Gastrocnemius medialis (tissue), 4 donors: ENCODE data around the gene TMEM215. TPM values are rescaled to one million over a fixed set of nuclear protein-coding genes. Genes with fewer than 3 reads are reported as not detected.
A peak's percentile ranks its signal among the peaks of the same experiment; 100 is the strongest.
"Not testable (repeated sequence)": the region's sequence is repeated elsewhere in the genome, so short reads cannot be mapped to it uniquely, and the experiment has no call there.

Experiments used
- ATAC-seq, 2 donors: fragments of 150-250 bp; one replicate each; pipeline ENCODE4 v1.9.1; 2016
- DNase-seq, 2 donors: peaks; one replicate each; pipeline ENCODE4 v3.0.0-alpha.2; 2019
- H3K27ac ChIP-seq, 4 donors: fragments of 200-600 bp; sonication (generic); 1 replicate in 1 of 4; 2 replicates in 3 of 4; pipeline ENCODE4 v1.5.1; 2016 to 2018; ENCODE audit warnings: mild to moderate bottlenecking in 2 of 4, moderate library complexity in 1 of 4
- H3K27me3 ChIP-seq, 3 donors: fragments of 200-600 bp; sonication (generic) in 2 of 3; 1 replicate in 1 of 3; 2 replicates in 2 of 3; pipeline versions ENCODE4 v1.5.1 to v1.6.0; 2016 to 2019; ENCODE audit warnings: mild to moderate bottlenecking in 1 of 3, moderate library complexity in 1 of 3
- H3K36me3 ChIP-seq, 2 donors: fragments of 200-600 bp; sonication (generic) in 1 of 2; one replicate each; pipeline ENCODE4 v1.5.1; 2017 to 2018
- H3K4me1 ChIP-seq, 2 donors: fragments of 200-600 bp; sonication (generic) in 1 of 2; one replicate each; pipeline ENCODE4 v1.5.1; 2016 to 2017; ENCODE audit warnings: mild to moderate bottlenecking in 2 of 2
- H3K4me3 ChIP-seq, 4 donors: fragments of 200-600 bp; sonication (generic) in 3 of 4; 1 replicate in 1 of 4; 2 replicates in 3 of 4; pipeline ENCODE4 v1.5.1; 2016 to 2019; ENCODE audit warnings: mild to moderate bottlenecking in 2 of 4
- H3K9me3 ChIP-seq, 3 donors: fragments of 200-600 bp; sonication (generic) in 2 of 3; 1 replicate in 1 of 3; 2 replicates in 2 of 3; pipeline ENCODE4 v1.5.1; 2016 to 2019
- POLR2A ChIP-seq, 2 donors: fragments of 450-650 bp; IDR thresholded peaks; one replicate each; pipeline ENCODE4 v1.6.1; 2017; ENCODE audit warnings: antibody characterized with exemption in 2 of 2, mild to moderate bottlenecking in 2 of 2, moderate library complexity in 2 of 2
- in situ Hi-C, 4 donors: fragments of 200-750 bp; cut with MboI; loops; one replicate each; pipeline versions ENCODE4 v1.15.0 to v1.8.0; 2017; ENCODE audit warnings: low sequenced_read_pairs in 4 of 4
- intact Hi-C: fragments of 100-400 bp; cut with DNase I; formaldehyde crosslinking; loops from one replicate; pipeline ENCODE4 v1.15.1; 2023; ENCODE audit warnings: low total_unique reads
- total RNA-seq, 4 donors: library from RNA; depleted of rRNA; stranded (reverse); fragments of >200 nt; gene quantifications; one replicate each; pipeline versions ENCODE4 v1.1.0 to v1.2.3, GENCODE V29; 2016
- TF ChIP-seq, protein P1 (sequence below), 5 experiments: fragments of 450-650 bp in 3 of 5; fragments of 200-600 bp in 2 of 5; sonication (generic) in 2 of 5; IDR thresholded peaks in 4 of 5; conservative IDR thresholded peaks in 1 of 5; 1 replicate in 4 of 5; 2 replicates in 1 of 5; pipeline ENCODE4 v1.5.1; 2016 to 2019; ENCODE audit warnings: antibody characterized with exemption in 5 of 5, mild to moderate bottlenecking in 3 of 5, moderate library complexity in 3 of 5

TMEM215 gene
- total RNA-seq, 4 donors from 2014 or later, result not detected

DNA sequence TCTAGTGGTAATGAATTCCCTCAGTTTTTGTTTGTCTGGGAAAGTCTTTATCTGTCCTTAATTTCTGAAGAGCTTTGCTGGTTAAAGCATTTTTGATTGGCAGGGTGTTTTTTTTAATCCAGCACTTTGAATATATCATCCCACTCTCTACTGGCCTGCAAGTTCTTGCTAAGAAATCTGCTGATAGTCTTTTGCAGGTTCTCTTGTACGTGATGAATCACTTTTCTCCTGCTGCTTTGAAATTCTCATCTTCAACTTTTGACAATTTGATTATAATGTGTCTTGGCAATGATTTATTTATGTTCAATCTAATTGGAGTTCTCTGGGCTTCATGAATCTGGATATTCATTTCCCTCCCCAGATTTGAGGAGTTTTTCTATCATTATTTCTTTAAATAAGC is 8.1 kb upstream of the TMEM215 start:
- no peak for ATAC-seq
- Histone ChIP-seq H3K27ac (no peak overlapping the region), H3K4me3 (peak overlapping the region in 1 of 4 donors; percentile 3), H3K36me3 (no peaks in the 10 kb centered on the region), H3K27me3 (peaks cover 0 to 3% (median 0%) of the 10 kb centered on the region in 3 donors), H3K9me3 (peaks cover 0 to 7% (median 0%) of the 10 kb centered on the region in 3 donors), H3K4me1 (no peaks in the 10 kb centered on the region)
- in situ Hi-C loops, result no loop called here
- intact Hi-C loops, result no loop called here
- DNase-seq, result no peak
- TF ChIP-seq, protein P1, sequence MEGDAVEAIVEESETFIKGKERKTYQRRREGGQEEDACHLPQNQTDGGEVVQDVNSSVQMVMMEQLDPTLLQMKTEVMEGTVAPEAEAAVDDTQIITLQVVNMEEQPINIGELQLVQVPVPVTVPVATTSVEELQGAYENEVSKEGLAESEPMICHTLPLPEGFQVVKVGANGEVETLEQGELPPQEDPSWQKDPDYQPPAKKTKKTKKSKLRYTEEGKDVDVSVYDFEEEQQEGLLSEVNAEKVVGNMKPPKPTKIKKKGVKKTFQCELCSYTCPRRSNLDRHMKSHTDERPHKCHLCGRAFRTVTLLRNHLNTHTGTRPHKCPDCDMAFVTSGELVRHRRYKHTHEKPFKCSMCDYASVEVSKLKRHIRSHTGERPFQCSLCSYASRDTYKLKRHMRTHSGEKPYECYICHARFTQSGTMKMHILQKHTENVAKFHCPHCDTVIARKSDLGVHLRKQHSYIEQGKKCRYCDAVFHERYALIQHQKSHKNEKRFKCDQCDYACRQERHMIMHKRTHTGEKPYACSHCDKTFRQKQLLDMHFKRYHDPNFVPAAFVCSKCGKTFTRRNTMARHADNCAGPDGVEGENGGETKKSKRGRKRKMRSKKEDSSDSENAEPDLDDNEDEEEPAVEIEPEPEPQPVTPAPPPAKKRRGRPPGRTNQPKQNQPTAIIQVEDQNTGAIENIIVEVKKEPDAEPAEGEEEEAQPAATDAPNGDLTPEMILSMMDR (IDR thresholded peaks at IDR 0.05 in 4 of 5, conservative IDR thresholded peaks at IDR 0.05 in 1 of 5), result no peak
- TF ChIP-seq POLR2A (IDR thresholded peaks at IDR 0.05), result no peak

DNA sequence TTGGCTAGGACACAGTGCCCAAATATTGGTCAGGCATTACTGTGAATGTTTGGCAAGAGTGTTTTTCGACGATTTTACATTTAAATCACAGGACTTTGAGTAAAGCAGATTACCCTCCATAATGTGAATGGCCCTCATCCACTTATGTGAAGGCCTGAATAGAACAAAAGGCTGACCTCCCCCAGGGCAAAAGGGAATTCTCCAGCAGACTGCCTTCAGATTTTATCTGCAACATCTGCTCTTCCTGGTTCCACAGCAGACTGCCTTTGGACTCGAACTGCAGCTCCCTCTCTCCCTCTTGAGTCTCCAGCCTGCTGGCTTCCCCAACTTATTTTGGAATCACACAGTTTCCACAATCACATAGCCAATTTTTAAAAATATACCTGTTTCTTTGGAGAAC is 7.1 kb upstream of the TMEM215 start:
- in situ Hi-C loops, result no loop called here
- no peak overlapping the region for H3K4me3 ChIP-seq
- TF ChIP-seq, protein P1 (IDR thresholded peaks at IDR 0.05 in 4 of 5, conservative IDR thresholded peaks at IDR 0.05 in 1 of 5), result no peak
- TF ChIP-seq POLR2A (IDR thresholded peaks at IDR 0.05), result no peak
- peaks cover 0 to 7% (median 0%) of the 10 kb centered on the region in 3 donors for H3K9me3 ChIP-seq
- ATAC-seq (no peak), DNase-seq (no peak)
- H3K36me3 ChIP-seq, result no peaks in the 10 kb centered on the region
- H3K27ac ChIP-seq, result no peak overlapping the region
- intact Hi-C loops, result no loop called here
- H3K4me1 ChIP-seq, result no peaks in the 10 kb centered on the region
- peaks cover 0 to 6% (median 4%) of the 10 kb centered on the region in 3 donors for H3K27me3 ChIP-seq

DNA sequence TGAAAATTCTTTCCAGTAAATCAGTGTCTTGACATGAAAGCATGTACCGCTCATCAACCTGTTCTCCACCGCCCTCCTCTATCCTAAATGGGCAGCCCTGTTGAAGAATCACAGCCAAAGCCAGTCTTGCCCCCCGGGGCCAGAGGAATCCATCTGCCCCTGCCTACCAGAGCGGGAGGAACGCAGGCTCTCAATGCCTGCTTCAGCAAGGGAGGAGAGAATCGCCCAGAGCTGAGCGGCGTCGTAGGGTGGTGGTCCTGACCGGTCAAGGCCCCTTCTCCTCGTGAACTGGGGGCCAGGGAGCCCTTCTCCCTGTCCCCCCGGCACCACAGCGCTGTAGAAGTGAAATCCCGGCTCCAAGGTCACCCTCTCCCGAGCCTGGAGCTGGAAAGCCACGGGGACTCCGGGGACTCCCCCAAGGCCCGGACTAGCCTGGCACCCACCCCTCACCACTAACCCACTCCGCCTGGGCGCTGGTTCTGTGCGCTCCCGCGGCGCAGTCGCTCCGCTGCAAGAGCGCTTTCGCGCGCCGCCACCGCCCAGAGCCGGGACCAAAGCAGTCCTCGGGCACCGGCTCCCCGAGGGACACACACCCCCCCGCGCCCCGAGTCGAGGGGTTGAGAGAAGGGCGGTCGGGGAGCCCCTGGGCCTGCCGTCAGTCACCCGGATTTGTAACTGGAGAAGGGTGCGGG is 718 bp upstream of the TMEM215 start:
- in situ Hi-C loops (no loop called here), intact Hi-C loops (no loop called here)

DNA sequence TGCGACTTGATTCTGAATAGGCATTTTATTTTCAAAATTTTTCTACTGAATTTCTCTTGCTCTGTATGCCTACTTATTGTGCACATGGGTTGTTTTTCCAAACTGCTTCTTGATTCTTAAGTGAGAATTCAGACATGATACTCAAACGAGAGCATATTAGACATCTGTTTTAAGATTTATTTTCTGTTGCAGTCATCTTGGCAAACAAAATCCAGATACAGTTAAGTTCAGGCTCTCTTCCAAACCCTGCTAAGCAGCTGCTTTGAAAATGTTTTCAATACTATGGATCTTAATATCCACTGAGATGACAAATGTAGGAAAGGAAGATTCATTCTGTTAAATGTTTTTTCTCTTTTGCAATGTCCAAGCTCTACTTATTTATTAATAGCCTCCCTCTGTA is 4.5 kb downstream of the TMEM215 start:
- no peak for DNase-seq
- ATAC-seq, result no peak
- Histone ChIP-seq H3K4me1 (peaks cover 0 to 4% of the 10 kb centered on the region in 2 donors), H3K9me3 (no peaks in the 10 kb centered on the region), H3K27me3 (peaks cover 19 to 21% (median 20%) of the 10 kb centered on the region in 3 donors), H3K4me3 (no peak overlapping the region), H3K27ac (no peak overlapping the region), H3K36me3 (no peaks in the 10 kb centered on the region)
- in situ Hi-C loops, result no loop called here
- TF ChIP-seq POLR2A (IDR thresholded peaks at IDR 0.05), result no peak
- TF ChIP-seq, protein P1 (IDR thresholded peaks at IDR 0.05 in 4 of 5, conservative IDR thresholded peaks at IDR 0.05 in 1 of 5), result no peak
- intact Hi-C loops, result no loop called here

More for the DNA sequence above, 718 bp upstream of the TMEM215 start:
- no peak overlapping the region for H3K27ac ChIP-seq
- peaks cover 27 to 34% (median 31%) of the 10 kb centered on the region in 3 donors for H3K27me3 ChIP-seq
- DNase-seq (no peak), ATAC-seq (no peak)
- H3K36me3 ChIP-seq, result no peaks in the 10 kb centered on the region
- no peaks in the 10 kb centered on the region for H3K9me3 ChIP-seq
- H3K4me3 ChIP-seq, result peak overlapping the region; percentile 27 to 41 (median 30)
- no peak for TF ChIP-seq POLR2A (IDR thresholded peaks at IDR 0.05)
- TF ChIP-seq, protein P1 (IDR thresholded peaks at IDR 0.05 in 4 of 5, conservative IDR thresholded peaks at IDR 0.05 in 1 of 5), result no peak
- H3K4me1 ChIP-seq, result peaks cover 0 to 5% of the 10 kb centered on the region in 2 donors

DNA sequence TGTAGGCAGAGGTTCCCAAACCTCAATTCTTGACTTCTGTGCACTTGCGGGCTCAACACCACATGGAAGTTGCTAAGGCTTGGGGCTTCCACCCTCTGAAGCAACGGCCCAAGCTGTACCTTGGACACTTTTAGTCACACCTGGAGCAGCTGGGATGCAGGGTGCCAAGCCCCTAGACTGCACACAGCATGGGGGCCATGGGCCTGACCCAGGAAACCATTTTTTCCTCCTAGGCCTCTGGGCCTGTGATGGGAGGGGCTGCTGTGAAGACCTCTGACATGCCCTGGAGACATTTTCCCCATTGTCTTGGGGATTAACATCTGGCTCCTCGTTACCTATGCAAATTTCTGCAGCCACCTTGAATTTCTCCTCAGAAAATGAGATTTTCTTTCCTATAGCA is 12.7 kb downstream of the TMEM215 start:
- H3K4me3 ChIP-seq, result not testable (repeated sequence)

More for the DNA sequence above, 12.7 kb downstream of the TMEM215 start:
- H3K4me1 ChIP-seq, in situ Hi-C loops, intact Hi-C loops, ATAC-seq, H3K36me3 ChIP-seq, DNase-seq, H3K27me3 ChIP-seq, H3K9me3 ChIP-seq, H3K27ac ChIP-seq: not testable (repeated sequence)
